Neural progenitor cell (in vitro differentiated cells): ENCODE results near the gene MRPL32.

Experiments
- EZH2 ChIP-seq: fragments of 200-600 bp; sonication (generic); IDR thresholded peaks from 2 replicates; pipeline ENCODE4 v1.6.1; 2017; ENCODE audit warnings: antibody characterized with exemption, mild to moderate bottlenecking, moderate library complexity
- EZH2phosphoT487 ChIP-seq: fragments of 200-600 bp; sonication (generic); IDR thresholded peaks from 2 replicates; pipeline ENCODE4 v1.6.1; 2017; ENCODE audit warnings: antibody characterized with exemption
- TF ChIP-seq, protein P1 (sequence below): fragments of 200-600 bp; sonication (generic); IDR thresholded peaks from 2 replicates; pipeline ENCODE4 v1.5.1; 2017; ENCODE audit warnings: antibody characterized with exemption, mild to moderate bottlenecking

DNA sequence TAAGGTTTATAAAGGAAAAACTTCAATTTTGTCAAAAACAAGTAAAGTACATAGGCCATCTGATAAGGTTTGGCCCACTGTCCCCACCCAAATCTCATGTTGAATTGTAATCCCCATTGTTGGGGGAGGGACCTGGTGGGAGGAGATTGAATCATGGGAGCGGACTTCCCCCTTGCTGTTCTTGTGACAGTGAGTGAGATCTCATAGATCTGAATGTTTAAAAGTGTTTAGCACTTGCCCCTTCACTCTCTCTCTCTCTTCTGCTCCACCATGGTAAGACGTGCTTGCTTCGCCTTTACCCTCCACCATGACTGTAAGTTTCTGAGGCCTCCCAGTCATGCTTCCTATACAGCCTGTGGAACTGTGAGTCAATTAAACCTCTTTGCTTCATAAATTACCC lies 18.2 kb downstream of the MRPL32 start:
- TF ChIP-seq, protein P1, sequence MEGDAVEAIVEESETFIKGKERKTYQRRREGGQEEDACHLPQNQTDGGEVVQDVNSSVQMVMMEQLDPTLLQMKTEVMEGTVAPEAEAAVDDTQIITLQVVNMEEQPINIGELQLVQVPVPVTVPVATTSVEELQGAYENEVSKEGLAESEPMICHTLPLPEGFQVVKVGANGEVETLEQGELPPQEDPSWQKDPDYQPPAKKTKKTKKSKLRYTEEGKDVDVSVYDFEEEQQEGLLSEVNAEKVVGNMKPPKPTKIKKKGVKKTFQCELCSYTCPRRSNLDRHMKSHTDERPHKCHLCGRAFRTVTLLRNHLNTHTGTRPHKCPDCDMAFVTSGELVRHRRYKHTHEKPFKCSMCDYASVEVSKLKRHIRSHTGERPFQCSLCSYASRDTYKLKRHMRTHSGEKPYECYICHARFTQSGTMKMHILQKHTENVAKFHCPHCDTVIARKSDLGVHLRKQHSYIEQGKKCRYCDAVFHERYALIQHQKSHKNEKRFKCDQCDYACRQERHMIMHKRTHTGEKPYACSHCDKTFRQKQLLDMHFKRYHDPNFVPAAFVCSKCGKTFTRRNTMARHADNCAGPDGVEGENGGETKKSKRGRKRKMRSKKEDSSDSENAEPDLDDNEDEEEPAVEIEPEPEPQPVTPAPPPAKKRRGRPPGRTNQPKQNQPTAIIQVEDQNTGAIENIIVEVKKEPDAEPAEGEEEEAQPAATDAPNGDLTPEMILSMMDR, result no peak
- TF ChIP-seq EZH2 (no peak), EZH2phosphoT487 (no peak)
